Upper lobe of right lung (tissue), 1 donor: Measurements from ENCODE around the gene FHOD3. TPM values are rescaled to one million over a fixed set of nuclear protein-coding genes. Genes with fewer than 3 reads are reported as not detected.
A peak's percentile ranks its signal among the peaks of the same experiment; 100 is the strongest.

Experiments
- ATAC-seq: fragments of 200-7000 bp; cut with Tn5 transposase; one replicate; pipeline ENCODE4 v1.9.1; 2020; ENCODE audit warnings: mild to moderate bottlenecking, moderate library complexity
- DNase-seq: peaks from one replicate; pipeline ENCODE4 v3.0.0-alpha.2; 2020
- H3K27ac ChIP-seq: fragments of 200-600 bp; one replicate; pipeline ENCODE4 v1.8.0; 2022
- H3K27me3 ChIP-seq: fragments of 200-600 bp; one replicate; pipeline ENCODE4 v1.8.0; 2022; ENCODE audit warnings: mild to moderate bottlenecking
- H3K36me3 ChIP-seq: fragments of 200-600 bp; one replicate; pipeline ENCODE4 v1.8.0; 2022
- H3K4me1 ChIP-seq: fragments of 200-600 bp; one replicate; pipeline ENCODE4 v1.8.0; 2022
- H3K4me3 ChIP-seq: fragments of 200-600 bp; one replicate; pipeline ENCODE4 v1.8.0; 2022; ENCODE audit warnings: mild to moderate bottlenecking
- H3K9me3 ChIP-seq: fragments of 200-600 bp; one replicate; pipeline ENCODE4 v1.8.0; 2022
- intact Hi-C: fragments of 100-400 bp; cut with DNase I; formaldehyde crosslinking; loops from one replicate; pipeline ENCODE4 v1.11.0; 2022
- total RNA-seq: library from RNA; stranded (reverse); fragmentation: NEBNext Ultra II Directional; extraction: Animal tissue kit (Norgen Biotek cat#: 25700); gene quantifications from one replicate; pipeline ENCODE4 v1.2.1, GENCODE V29; 2021
- TF ChIP-seq, protein P1 (sequence below): fragments of 200-600 bp; IDR thresholded peaks from one replicate; pipeline ENCODE4 v1.8.0; 2022; ENCODE audit warnings: antibody characterized with exemption
- donor health status: DM: no; HTN: yes; CAD: no; lungs with severe emphysema.

Gene FHOD3
- total RNA-seq, 1 donor from 2014 or later = 1.9 TPM

GRCh38 chr18:36419188-36419899 is 121.8 kb downstream of the FHOD3 start:
- no peaks in the 10 kb centered on the region for H3K9me3 ChIP-seq
- no peaks in the 10 kb centered on the region for H3K36me3 ChIP-seq
- H3K4me3 ChIP-seq = no peak overlapping the region
- no peak for DNase-seq
- peak; percentile 82 for ATAC-seq
- no peaks in the 10 kb centered on the region for H3K27me3 ChIP-seq
- peaks cover 4% of the 10 kb centered on the region for H3K4me1 ChIP-seq
- TF ChIP-seq, protein P1, sequence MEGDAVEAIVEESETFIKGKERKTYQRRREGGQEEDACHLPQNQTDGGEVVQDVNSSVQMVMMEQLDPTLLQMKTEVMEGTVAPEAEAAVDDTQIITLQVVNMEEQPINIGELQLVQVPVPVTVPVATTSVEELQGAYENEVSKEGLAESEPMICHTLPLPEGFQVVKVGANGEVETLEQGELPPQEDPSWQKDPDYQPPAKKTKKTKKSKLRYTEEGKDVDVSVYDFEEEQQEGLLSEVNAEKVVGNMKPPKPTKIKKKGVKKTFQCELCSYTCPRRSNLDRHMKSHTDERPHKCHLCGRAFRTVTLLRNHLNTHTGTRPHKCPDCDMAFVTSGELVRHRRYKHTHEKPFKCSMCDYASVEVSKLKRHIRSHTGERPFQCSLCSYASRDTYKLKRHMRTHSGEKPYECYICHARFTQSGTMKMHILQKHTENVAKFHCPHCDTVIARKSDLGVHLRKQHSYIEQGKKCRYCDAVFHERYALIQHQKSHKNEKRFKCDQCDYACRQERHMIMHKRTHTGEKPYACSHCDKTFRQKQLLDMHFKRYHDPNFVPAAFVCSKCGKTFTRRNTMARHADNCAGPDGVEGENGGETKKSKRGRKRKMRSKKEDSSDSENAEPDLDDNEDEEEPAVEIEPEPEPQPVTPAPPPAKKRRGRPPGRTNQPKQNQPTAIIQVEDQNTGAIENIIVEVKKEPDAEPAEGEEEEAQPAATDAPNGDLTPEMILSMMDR = no peak
- no peak overlapping the region for H3K27ac ChIP-seq
- intact Hi-C loops = no loop called here

DNA sequence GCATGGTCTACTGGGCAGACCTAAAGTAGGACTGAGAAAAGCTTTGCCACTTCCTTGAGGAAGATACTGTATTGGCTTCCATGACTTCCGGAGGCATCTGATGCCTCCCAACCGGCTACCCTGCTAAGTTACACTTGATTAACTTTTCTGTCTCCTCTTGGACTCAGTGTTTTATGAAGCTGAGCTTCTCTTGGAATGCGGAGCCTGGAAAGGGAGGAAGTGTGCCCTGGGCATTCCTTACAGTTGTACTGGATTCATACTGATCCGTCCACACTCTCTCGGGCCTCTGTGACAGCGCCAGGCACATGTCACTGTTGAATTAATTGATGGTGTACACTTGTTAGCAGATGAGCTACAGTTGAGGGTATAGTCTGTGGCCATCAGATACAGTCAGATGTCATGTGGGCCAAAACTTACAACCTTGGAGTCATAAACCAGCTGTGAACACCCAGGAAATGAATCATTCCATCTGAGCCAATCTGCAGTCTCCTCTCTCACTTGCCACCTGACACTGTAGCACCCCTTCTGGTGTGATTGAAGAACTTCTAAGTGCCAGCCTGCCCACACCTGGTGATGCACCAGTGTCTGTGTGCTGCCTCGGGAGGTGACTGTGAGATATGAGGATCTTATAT is 122.5 kb downstream of the FHOD3 start:
- TF ChIP-seq, protein P1 = no peak
- H3K27ac ChIP-seq = no peak overlapping the region
- intact Hi-C loops = no loop called here
- peaks cover 4% of the 10 kb centered on the region for H3K4me1 ChIP-seq
- no peak for DNase-seq
- H3K36me3 ChIP-seq = no peaks in the 10 kb centered on the region
- no peaks in the 10 kb centered on the region for H3K27me3 ChIP-seq
- no peaks in the 10 kb centered on the region for H3K9me3 ChIP-seq
- no peak overlapping the region for H3K4me3 ChIP-seq
- ATAC-seq = peak; percentile 15

DNA sequence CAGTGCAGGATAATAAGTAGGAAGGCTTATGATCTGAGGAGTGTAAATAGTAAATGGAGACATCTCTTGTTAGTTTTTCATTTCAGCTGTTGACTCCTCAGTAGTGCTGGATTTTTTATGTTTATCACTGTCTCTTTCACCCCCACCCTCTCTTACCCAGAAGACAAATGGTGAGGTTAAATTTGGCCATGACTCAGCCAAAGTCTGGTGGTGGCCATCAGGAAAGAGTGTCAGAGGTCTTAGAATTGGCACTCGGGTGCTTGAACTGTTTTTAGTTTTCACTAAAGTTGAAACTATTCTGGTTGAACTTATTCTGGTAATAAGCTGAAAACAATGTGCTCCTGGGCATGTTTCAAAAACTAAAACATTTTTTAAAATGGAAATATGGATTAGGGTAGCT is 123.3 kb downstream of the FHOD3 start:
- Histone ChIP-seq H3K27me3 (no peaks in the 10 kb centered on the region), H3K9me3 (no peaks in the 10 kb centered on the region), H3K36me3 (no peaks in the 10 kb centered on the region), H3K4me1 (peaks cover 4% of the 10 kb centered on the region), H3K27ac (no peak overlapping the region), H3K4me3 (no peak overlapping the region)
- TF ChIP-seq, protein P1 = no peak
- intact Hi-C loops = no loop called here
- DNase-seq (no peak), ATAC-seq (no peak)

DNA sequence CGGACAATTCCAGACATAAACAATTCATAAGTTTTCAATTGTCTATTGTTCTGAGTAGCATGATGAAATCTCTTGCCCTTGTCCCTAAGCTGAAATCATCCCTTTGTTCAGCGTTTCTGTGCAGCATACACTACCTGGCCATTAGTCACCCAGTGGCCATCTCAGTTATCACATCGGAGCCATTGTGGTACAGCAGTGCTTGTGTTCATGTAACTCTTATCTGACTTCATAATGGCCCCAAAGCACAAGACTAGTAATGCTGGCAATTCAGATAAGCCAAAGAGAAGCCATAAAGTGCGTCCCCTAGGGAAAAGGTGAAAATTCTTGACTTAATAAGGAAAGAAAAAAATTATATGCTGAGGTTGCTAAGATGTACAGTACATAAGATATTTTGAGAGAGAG is 127.2 kb downstream of the FHOD3 start:
- Histone ChIP-seq H3K9me3 (no peaks in the 10 kb centered on the region), H3K36me3 (no peaks in the 10 kb centered on the region), H3K4me1 (no peaks in the 10 kb centered on the region), H3K27me3 (no peaks in the 10 kb centered on the region), H3K4me3 (no peak overlapping the region), H3K27ac (no peak overlapping the region)
- intact Hi-C loops = no loop called here
- ATAC-seq (no peak), DNase-seq (no peak)
- TF ChIP-seq, protein P1 = no peak

DNA sequence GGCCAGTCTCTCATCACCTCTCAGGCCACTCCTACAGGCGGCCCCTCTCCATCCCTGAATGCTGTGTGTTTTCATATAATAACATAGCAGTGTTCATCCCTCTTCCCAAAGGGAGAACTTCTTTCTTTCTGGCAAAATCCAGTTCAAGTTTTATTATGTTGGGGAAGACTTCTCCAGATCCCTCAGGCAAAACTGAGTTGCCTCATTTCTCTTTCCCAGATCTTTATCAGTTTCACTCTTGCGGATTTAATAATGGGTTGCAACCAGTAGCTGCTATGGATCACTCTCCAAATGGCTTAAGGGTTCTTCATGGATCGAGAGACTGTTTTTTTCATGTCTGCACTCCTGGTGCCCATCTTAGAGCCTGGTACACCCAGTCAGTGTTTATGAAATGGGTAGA is 129.9 kb downstream of the FHOD3 start:
- TF ChIP-seq, protein P1 = no peak
- no peaks in the 10 kb centered on the region for H3K4me1 ChIP-seq
- intact Hi-C loops = no loop called here
- H3K4me3 ChIP-seq = no peak overlapping the region
- ATAC-seq = no peak
- H3K27me3 ChIP-seq = no peaks in the 10 kb centered on the region
- no peak overlapping the region for H3K27ac ChIP-seq
- no peaks in the 10 kb centered on the region for H3K36me3 ChIP-seq
- H3K9me3 ChIP-seq = no peaks in the 10 kb centered on the region
- no peak for DNase-seq
